GM23338 (cell line): ENCODE results near the gene ZNF439. TPM values are rescaled to one million over a fixed set of nuclear protein-coding genes. Genes with fewer than 3 reads are reported as not detected.
A peak's percentile ranks its signal among the peaks of the same experiment; 100 is the strongest.

Experiments used
- ATAC-seq: fragments of 200-7000 bp; cut with Tn5 transposase; 3 replicates; pipeline ENCODE4 v1.9.1; 2020
- DNase-seq: peaks from one replicate; pipeline ENCODE4 v3.0.0-alpha.2; 2015; ENCODE audit warnings: low spot score
- H2AFZ ChIP-seq: fragments of 200-600 bp; sonication (generic); 2 replicates; pipeline ENCODE4 v1.8.0; 2016; ENCODE audit warnings: antibody characterized with exemption, mild to moderate bottlenecking, moderate library complexity
- H3F3A ChIP-seq: fragments of 200-600 bp; sonication (generic); replicated peaks from 2 replicates; pipeline ENCODE4 v1.8.0; 2017; ENCODE audit warnings: antibody characterized with exemption, mixed run types, low read depth
- H3K27ac ChIP-seq: fragments of 200-600 bp; sonication (generic); 2 replicates; pipeline ENCODE4 v1.6.1; 2016; ENCODE audit warnings: low read depth
- H3K27me3 ChIP-seq: fragments of 200-600 bp; sonication (generic); 2 replicates; pipeline ENCODE4 v1.8.0; 2016; ENCODE audit warnings: mild to moderate bottlenecking, mixed run types, moderate library complexity; ENCODE audit not compliant: insufficient read depth
- H3K36me3 ChIP-seq: fragments of 200-600 bp; sonication (generic); 2 replicates; pipeline ENCODE4 v1.8.0; 2016; ENCODE audit warnings: mild to moderate bottlenecking; ENCODE audit not compliant: insufficient read depth
- H3K4me1 ChIP-seq: fragments of 200-600 bp; sonication (generic); 2 replicates; pipeline ENCODE4 v1.8.0; 2016; ENCODE audit warnings: mild to moderate bottlenecking, moderate library complexity; ENCODE audit not compliant: insufficient read depth
- H3K4me2 ChIP-seq: fragments of 200-600 bp; sonication (generic); 2 replicates; pipeline ENCODE4 v1.7.1; 2017; ENCODE audit warnings: mixed run types
- H3K4me3 ChIP-seq: fragments of 200-600 bp; sonication (generic); 2 replicates; pipeline ENCODE4 v1.6.1; 2016; ENCODE audit warnings: mixed run types
- H3K79me2 ChIP-seq: fragments of 200-600 bp; sonication (generic); replicated peaks from 2 replicates; pipeline ENCODE4 v1.8.0; 2017; ENCODE audit warnings: mild to moderate bottlenecking; ENCODE audit not compliant: insufficient read depth
- H3K9me2 ChIP-seq: fragments of 200-600 bp; sonication (generic); 2 replicates; pipeline ENCODE4 v1.8.0; 2017; ENCODE audit not compliant: insufficient read depth
- H4K20me1 ChIP-seq: fragments of 200-600 bp; sonication (generic); replicated peaks from 2 replicates; pipeline ENCODE4 v1.8.0; 2017; ENCODE audit warnings: mild to moderate bottlenecking; ENCODE audit not compliant: insufficient read depth
- H3K27ac Mint-ChIP-seq: 2 replicates; pipeline ENCODE4 v1.8.0; 2020; ENCODE audit warnings: inconsistent platforms, mild to moderate bottlenecking, moderate library complexity, mixed read lengths
- H3K27me3 Mint-ChIP-seq: 3 replicates; pipeline ENCODE4 v1.8.0; 2022; ENCODE audit warnings: low read depth, mild to moderate bottlenecking, moderate library complexity, mixed read lengths, inconsistent platforms; ENCODE audit not compliant: insufficient read depth, poor library complexity
- H3K36me3 Mint-ChIP-seq: 3 replicates; pipeline ENCODE4 v1.8.0; 2021; ENCODE audit warnings: low read depth, mild to moderate bottlenecking, inconsistent platforms, moderate library complexity, mixed read lengths
- H3K4me1 Mint-ChIP-seq: 3 replicates; pipeline ENCODE4 v1.8.0; 2020; ENCODE audit warnings: mild to moderate bottlenecking, inconsistent platforms, mixed read lengths
- H3K4me3 Mint-ChIP-seq: 3 replicates; pipeline ENCODE4 v1.8.0; 2021; ENCODE audit warnings: moderate library complexity, mild to moderate bottlenecking, inconsistent platforms, mixed read lengths
- H3K9me3 Mint-ChIP-seq: 3 replicates; pipeline ENCODE4 v1.8.0; 2020; ENCODE audit warnings: moderate library complexity, mild to moderate bottlenecking, inconsistent platforms, mixed read lengths
- CTCF ChIP-seq, 2 experiments: fragments of 200-600 bp in 1 of 2; sonication (generic) in 1 of 2; conservative IDR thresholded peaks; 2 replicates each; pipeline versions ENCODE4 v1.5.1 to v1.6.1; 2016 to 2017; ENCODE audit warnings: antibody characterized with exemption in 2 of 2, low read depth in 2 of 2, mild to moderate bottlenecking in 2 of 2, moderate library complexity in 1 of 2
- JUNB ChIP-seq: IDR thresholded peaks from one replicate; pipeline ENCODE4 v1.6.1; 2016; ENCODE audit warnings: antibody characterized with exemption; ENCODE audit not compliant: unreplicated experiment
- POLR2AphosphoS5 ChIP-seq: IDR thresholded peaks from 2 replicates; pipeline ENCODE4 v1.6.1; 2016; ENCODE audit warnings: antibody characterized with exemption, low read depth
- ZNF331 ChIP-seq: fragments of 250-450 bp; sonication (Bioruptor Pico); IDR thresholded peaks from 2 replicates; pipeline ENCODE4 v1.5.0; 2020; ENCODE audit warnings: low read depth, mild to moderate bottlenecking, moderate library complexity
- ZNF462 ChIP-seq: fragments of 250-450 bp; sonication (Bioruptor Pico); IDR thresholded peaks from 2 replicates; pipeline ENCODE4 v1.5.0; 2020; ENCODE audit warnings: mild to moderate bottlenecking, moderate library complexity
- polyA plus RNA-seq: library from polyadenylated mRNA; unstranded; fragments of >200 nt; fragmentation: Nextera tagmentation; extraction: Ambion mirVana; gene quantifications from 2 replicates; pipeline ENCODE4 v1.2.1, GENCODE V29; 2016
- total RNA-seq: library from RNA; depleted of rRNA; stranded (reverse); fragments of >200 nt; shearing (Covaris generic); gene quantifications from 2 replicates; pipeline ENCODE4 v1.2.3, GENCODE V29; 2014

ZNF439 gene
- total and polyA plus RNA-seq, 2 experiments from 2014 or later, result 4.5 to 6.6 TPM

- TF ChIP-seq ZNF462 (CRISPR knock-in tag), result no peak
Observed at GRCh38 chr19:11880598-11880997, 32.1 kb downstream of the ZNF439 start (continued).

- H3K27me3 Mint-ChIP-seq, result peaks cover 6% of the 10 kb centered on the region
- ATAC-seq, result peak; percentile 50; the same call in 2 of the 3 replicates
Observed at GRCh38 chr19:11881151-11881800, 32.8 kb downstream of the ZNF439 start.

More at GRCh38 chr19:11881151-11881800, 32.8 kb downstream of the ZNF439 start:
- Mint-ChIP-seq H3K27ac (no peak overlapping the region), H3K4me3 (no peak overlapping the region), H3K36me3 (peaks cover 40% of the 10 kb centered on the region), H3K9me3 (peaks cover 99% of the 10 kb centered on the region), H3K4me1 (no peaks in the 10 kb centered on the region)
- Histone ChIP-seq H3K9me2 (no peaks in the 10 kb centered on the region), H3K4me1 (no peaks in the 10 kb centered on the region), H4K20me1 (no peaks in the 10 kb centered on the region), H3K79me2 (no peaks in the 10 kb centered on the region), H3K36me3 (no peaks in the 10 kb centered on the region), H3F3A (no peaks in the 10 kb centered on the region), H3K27ac (no peak overlapping the region), H3K27me3 (no peaks in the 10 kb centered on the region), H3K4me3 (no peak overlapping the region), H2AFZ (0 out of 2 replicates have a peak overlapping the region, but pooled peaks have one; percentile 25), H3K4me2 (no peak overlapping the region)
- peak; percentile 89 for DNase-seq
- TF ChIP-seq CTCF (conservative IDR thresholded peaks at IDR 0.05; ENCODE audit: low read depth in 2 of 2), result peak; percentile 80 to 96
- no peak for TF ChIP-seq JUNB
- TF ChIP-seq POLR2AphosphoS5, result no peak
- no peak for TF ChIP-seq ZNF331 (CRISPR knock-in tag)
